Activated B cell treated with CpG ODN at 0.5 μM for 24 hours (primary cell): ENCODE measurements around the gene QSOX2. TPM values are rescaled to one million over a fixed set of nuclear protein-coding genes. Genes with fewer than 3 reads are reported as not detected.

Experiments used
- ATAC-seq: fragments of 200-7000 bp; cut with Tn5 transposase; one replicate; pipeline ENCODE4 v1.10.0; 2021; ENCODE audit warnings: low read depth, mild to moderate bottlenecking, moderate library complexity
- CTCF ChIA-PET: fragments of 350-600 bp; sonication (Branson Sonifier 250); formaldehyde crosslinking; loops from one replicate; lab custom pipeline; 2021; ENCODE audit warnings: antibody characterized with exemption; lab: Charles Lee
- POLR2A ChIA-PET: fragments of 350-600 bp; sonication (Branson Sonifier 250); formaldehyde crosslinking; loops from one replicate; lab custom pipeline; 2021; ENCODE audit warnings: antibody characterized with exemption; lab: Charles Lee
- DNase-seq: peaks from one replicate; pipeline ENCODE4 v3.0.0; 2022
- H3K27ac Mint-ChIP-seq: one replicate; pipeline ENCODE4 v1.8.0; 2020; ENCODE audit warnings: mixed read lengths
- H3K27me3 Mint-ChIP-seq: one replicate; pipeline ENCODE4 v1.8.0; 2021; ENCODE audit warnings: mixed read lengths
- H3K36me3 Mint-ChIP-seq: one replicate; pipeline ENCODE4 v1.8.0; 2021; ENCODE audit warnings: low read depth, mixed read lengths
- H3K4me1 Mint-ChIP-seq: one replicate; pipeline ENCODE4 v1.8.0; 2021; ENCODE audit warnings: mixed read lengths
- H3K4me3 Mint-ChIP-seq: one replicate; pipeline ENCODE4 v1.8.0; 2020; ENCODE audit warnings: mild to moderate bottlenecking, mixed read lengths
- H3K9me3 Mint-ChIP-seq: one replicate; pipeline ENCODE4 v1.8.0; 2020; ENCODE audit warnings: mixed read lengths
- CTCF ChIP-seq: fragments of 200-600 bp; IDR thresholded peaks from one replicate; pipeline ENCODE4 v1.8.0; 2022; ENCODE audit warnings: antibody characterized with exemption, mild to moderate bottlenecking
- intact Hi-C: fragments of 100-400 bp; cut with micrococcal nuclease; formaldehyde crosslinking; loops from one replicate; pipeline ENCODE4 v1.15.1; 2024
- total RNA-seq: library from RNA; stranded (reverse); gene quantifications from 2 replicates; pipeline ENCODE4 v1.2.3, GENCODE V29; 2022

The QSOX2 gene
- total RNA-seq, 1 donor from 2014 or later = 49.1 TPM

DNA sequence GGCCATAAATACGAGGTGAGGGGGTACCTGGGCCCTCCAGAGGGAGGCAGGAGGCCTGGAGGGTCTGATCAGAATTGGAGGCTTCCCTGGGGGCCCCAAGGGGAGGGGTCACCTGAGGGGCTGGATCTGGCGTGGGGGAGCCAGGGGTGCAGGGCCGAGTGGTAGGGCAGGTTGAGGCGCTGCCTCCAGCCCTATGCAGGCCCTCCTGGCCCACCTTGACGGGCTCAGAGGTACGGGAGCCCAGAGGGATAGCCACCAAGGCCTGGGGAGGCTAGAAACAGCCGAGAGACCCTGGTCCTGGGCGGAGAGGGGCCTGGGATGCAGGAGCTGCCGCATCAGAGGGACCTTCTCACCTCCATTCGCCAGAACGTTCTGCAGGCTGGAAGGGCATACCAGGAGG is 65.0 kb downstream of the QSOX2 start:
- Mint-ChIP-seq H3K9me3 (no peaks in the 10 kb centered on the region), H3K27me3 (peaks cover 12% of the 10 kb centered on the region), H3K4me3 (no peak overlapping the region), H3K36me3 (no peaks in the 10 kb centered on the region), H3K4me1 (no peaks in the 10 kb centered on the region), H3K27ac (no peak overlapping the region)
- DNase-seq (no peak), ATAC-seq (no peak)
- no peak for TF ChIP-seq CTCF
- CTCF ChIA-PET = interaction anchor here (1.0 kb wide), 1 partner anchor 10 kb away, joined by 3 read pairs; no protein-coding TSS in a partner anchor
- intact Hi-C loops = no loop called here
- POLR2A ChIA-PET = no interaction called here

DNA sequence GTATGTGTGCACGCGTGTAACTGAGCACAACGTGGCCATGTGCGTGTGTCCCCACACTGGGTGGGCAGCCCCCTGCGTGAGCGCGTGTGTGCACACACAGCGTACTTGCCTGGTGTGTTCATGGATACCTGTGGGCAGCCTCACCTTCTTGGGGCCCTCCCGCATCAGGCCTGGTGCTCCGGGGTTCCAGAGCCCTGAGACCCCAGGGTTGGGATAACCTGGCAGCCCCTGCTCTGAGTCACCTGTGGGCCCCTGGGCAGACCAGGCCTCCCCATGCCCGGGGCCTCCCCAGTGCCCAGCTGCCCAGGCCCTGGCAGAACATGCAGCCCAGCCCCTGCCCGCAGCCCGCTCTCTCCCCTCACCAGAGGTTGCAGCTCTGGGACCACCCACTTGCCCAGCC is 65.9 kb downstream of the QSOX2 start:
- Mint-ChIP-seq H3K27ac (no peak overlapping the region), H3K27me3 (peaks cover 6% of the 10 kb centered on the region), H3K4me3 (no peak overlapping the region), H3K9me3 (no peaks in the 10 kb centered on the region), H3K4me1 (no peaks in the 10 kb centered on the region), H3K36me3 (no peaks in the 10 kb centered on the region)
- TF ChIP-seq CTCF = no peak
- no peak for ATAC-seq
- intact Hi-C loops = no loop called here
- DNase-seq = no peak
- CTCF ChIA-PET = no interaction called here
- POLR2A ChIA-PET = no interaction called here

- DNase-seq = no peak
- no peaks in the 10 kb centered on the region for H3K4me1 Mint-ChIP-seq
- H3K27ac Mint-ChIP-seq = no peak overlapping the region
- no peak for ATAC-seq
- POLR2A ChIA-PET = interaction anchor here (1.1 kb wide), 1 partner anchor 104 kb away, joined by 5 read pairs; no protein-coding TSS in a partner anchor
- H3K36me3 Mint-ChIP-seq = no peaks in the 10 kb centered on the region
- no peak for TF ChIP-seq CTCF
- H3K27me3 Mint-ChIP-seq = peaks cover 3% of the 10 kb centered on the region
- intact Hi-C loops = no loop called here
- CTCF ChIA-PET = interaction anchor here (0.9 kb wide), 1 partner anchor 9 kb away, joined by 3 read pairs; no protein-coding TSS in a partner anchor
- no peaks in the 10 kb centered on the region for H3K9me3 Mint-ChIP-seq
- no peak overlapping the region for H3K4me3 Mint-ChIP-seq
These were observed 66.5 kb downstream of the QSOX2 start for GRCh38 chr9:136179101-136179616.

- intact Hi-C loops = no loop called here
- ChIA-PET POLR2A (interaction anchor here (1.1 kb wide), 1 partner anchor 104 kb away, joined by 5 read pairs; no protein-coding TSS in a partner anchor), CTCF (interaction anchor here (0.9 kb wide), 1 partner anchor 8 kb away, joined by 3 read pairs; no protein-coding TSS in a partner anchor)
- H3K4me3 Mint-ChIP-seq = no peak overlapping the region
- no peak for DNase-seq
- no peaks in the 10 kb centered on the region for H3K36me3 Mint-ChIP-seq
- no peak for TF ChIP-seq CTCF
- no peaks in the 10 kb centered on the region for H3K4me1 Mint-ChIP-seq
- no peaks in the 10 kb centered on the region for H3K9me3 Mint-ChIP-seq
- no peak overlapping the region for H3K27ac Mint-ChIP-seq
- ATAC-seq = no peak
- H3K27me3 Mint-ChIP-seq = peaks cover 3% of the 10 kb centered on the region
These were observed 66.9 kb downstream of the QSOX2 start for GRCh38 chr9:136178773-136179075.

DNA sequence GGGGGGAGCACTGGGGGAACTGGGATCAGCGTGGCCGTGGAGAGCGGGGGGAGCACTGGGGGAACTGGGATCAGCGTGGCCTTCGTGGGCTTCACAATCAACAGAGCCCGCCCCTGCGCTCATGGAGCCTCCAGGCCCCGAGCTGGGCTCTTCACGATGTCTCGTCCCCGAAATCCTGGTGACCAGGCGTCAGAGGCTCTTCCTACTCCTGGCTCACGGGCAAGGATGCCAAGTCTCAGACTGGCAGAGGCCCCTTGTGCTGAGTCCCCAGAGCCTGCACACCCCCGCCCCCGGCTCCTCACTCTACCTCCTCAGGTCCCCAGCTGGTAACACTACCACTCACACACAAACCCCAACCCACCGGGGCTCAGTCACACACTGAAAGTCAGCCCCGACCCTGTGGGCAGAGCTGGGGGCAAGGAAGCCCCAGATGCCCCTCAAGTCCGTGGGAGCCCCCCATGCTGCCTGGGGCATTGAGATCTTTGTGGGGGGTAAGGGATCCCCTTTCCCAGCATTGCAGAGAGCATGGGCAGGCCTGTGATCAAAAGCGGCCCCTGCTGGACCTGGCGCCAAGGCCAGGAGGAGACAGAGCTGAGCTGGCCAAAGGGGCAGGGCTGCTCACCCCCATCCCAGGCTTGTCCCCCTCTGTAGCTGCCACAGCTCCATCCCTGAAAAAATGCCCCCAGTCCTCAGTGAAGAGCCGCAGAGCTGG is 67.4 kb downstream of the QSOX2 start:
- H3K27me3 Mint-ChIP-seq = peaks cover 3% of the 10 kb centered on the region
- DNase-seq = no peak
- no peak for ATAC-seq
- no peak overlapping the region for H3K27ac Mint-ChIP-seq
- H3K9me3 Mint-ChIP-seq = no peaks in the 10 kb centered on the region
- ChIA-PET POLR2A (interaction anchor here (1.1 kb wide), 1 partner anchor 105 kb away, joined by 5 read pairs; no protein-coding TSS in a partner anchor), CTCF (interaction anchor here (0.9 kb wide), 1 partner anchor 8 kb away, joined by 3 read pairs; no protein-coding TSS in a partner anchor)
- TF ChIP-seq CTCF = no peak
- H3K4me1 Mint-ChIP-seq = no peaks in the 10 kb centered on the region
- no peaks in the 10 kb centered on the region for H3K36me3 Mint-ChIP-seq
- H3K4me3 Mint-ChIP-seq = no peak overlapping the region
- intact Hi-C loops = no loop called here
